HEK293 (cell line): ENCODE results near the gene FAM217B.

Source experiments
- CTCF ChIA-PET: fragments of 350-600 bp; formaldehyde crosslinking; extraction: SDS; loops from one replicate; lab custom pipeline; 2021; ENCODE audit warnings: antibody characterized with exemption; lab: Yijun Ruan, JAX
- POLR2A ChIA-PET: fragments of 300-600 bp; formaldehyde crosslinking; extraction: SDS; loops from one replicate; lab custom pipeline; 2020; ENCODE audit warnings: antibody characterized with exemption, inconsistent platforms; lab: Yijun Ruan, JAX
- H3K27ac ChIP-seq: fragments of 200-500 bp; sonication (Bioruptor generic); 2 replicates; pipeline ENCODE4 v1.5.1; 2014; ENCODE audit warnings: low read depth, low read length, control low read depth, inconsistent platforms; ENCODE audit errors: extremely low read depth
- H3K36me3 ChIP-seq, 2 experiments: fragments of 200-500 bp in 1 of 2; sonication (Bioruptor generic) in 1 of 2; 1 replicate in 1 of 2; 2 replicates in 1 of 2; pipeline ENCODE4 v1.5.1; 2014 to 2017; ENCODE audit warnings: inconsistent platforms in 2 of 2, low read length in 2 of 2; ENCODE audit not compliant: control insufficient read depth in 2 of 2, insufficient read depth in 1 of 2
- H3K4me1 ChIP-seq: fragments of 200-500 bp; sonication (Bioruptor generic); 2 replicates; pipeline ENCODE4 v1.5.1; 2014; ENCODE audit warnings: mild to moderate bottlenecking, low read length, inconsistent platforms; ENCODE audit not compliant: control insufficient read depth, insufficient read depth
- H3K4me3 ChIP-seq: 2 replicates; pipeline ENCODE4 v1.5.1; 2011; ENCODE audit warnings: low read depth, mild to moderate bottlenecking, control low read depth, low read length, moderate library complexity
- H3K9me3 ChIP-seq: fragments of 200-500 bp; sonication (Bioruptor generic); 2 replicates; pipeline ENCODE4 v1.5.1; 2014; ENCODE audit warnings: low read depth, low read length, inconsistent platforms; ENCODE audit not compliant: control insufficient read depth, insufficient read depth
- BCL11B ChIP-seq: fragments of 450-650 bp; formaldehyde crosslinking; IDR thresholded peaks from 2 replicates; pipeline ENCODE4 v1.5.1; 2016; ENCODE audit warnings: low read depth, missing biosample characterization, missing genetic modification characterization
- EGR2 ChIP-seq: fragments of 450-650 bp; formaldehyde crosslinking; IDR thresholded peaks from 2 replicates; pipeline ENCODE4 v1.5.1; 2016; ENCODE audit warnings: low read depth, missing biosample characterization, missing genetic modification characterization
- GFI1B ChIP-seq: fragments of 450-650 bp; formaldehyde crosslinking; IDR thresholded peaks from 2 replicates; pipeline ENCODE4 v1.5.1; 2016; ENCODE audit warnings: missing biosample characterization, missing genetic modification characterization
- HOXC10 ChIP-seq: sonication (generic); formaldehyde crosslinking; IDR thresholded peaks from 2 replicates; pipeline ENCODE4 v1.8.1; 2023; ENCODE audit warnings: mild to moderate bottlenecking, missing genetic modification reagents
- KLF8 ChIP-seq: fragments of 450-650 bp; formaldehyde crosslinking; IDR thresholded peaks from 2 replicates; pipeline ENCODE4 v1.5.1; 2016; ENCODE audit warnings: missing biosample characterization, missing genetic modification characterization
- KLF9 ChIP-seq: fragments of 450-650 bp; formaldehyde crosslinking; IDR thresholded peaks from 2 replicates; pipeline ENCODE4 v1.5.1; 2016; ENCODE audit warnings: missing biosample characterization, missing genetic modification characterization, low read depth
- TSHZ1 ChIP-seq: fragments of 450-650 bp; formaldehyde crosslinking; IDR thresholded peaks from 2 replicates; pipeline ENCODE4 v1.5.1; 2016; ENCODE audit warnings: missing biosample characterization, missing genetic modification characterization, borderline replicate concordance
- WT1 ChIP-seq: fragments of 450-650 bp; formaldehyde crosslinking; IDR thresholded peaks from 2 replicates; pipeline ENCODE4 v1.5.1; 2016; ENCODE audit warnings: missing biosample characterization, missing genetic modification characterization
- ZBTB8A ChIP-seq: fragments of 450-650 bp; formaldehyde crosslinking; IDR thresholded peaks from 2 replicates; pipeline ENCODE4 v1.5.1; 2016; ENCODE audit warnings: missing biosample characterization, missing genetic modification characterization
- ZFHX2 ChIP-seq: fragments of 450-650 bp; formaldehyde crosslinking; conservative IDR thresholded peaks from 2 replicates; pipeline ENCODE4 v1.5.1; 2016; ENCODE audit warnings: missing biosample characterization, missing genetic modification characterization
- ZNF121 ChIP-seq: fragments of 450-650 bp; formaldehyde crosslinking; IDR thresholded peaks from 2 replicates; pipeline ENCODE4 v1.5.1; 2016; ENCODE audit warnings: missing biosample characterization, missing genetic modification characterization
- ZNF16 ChIP-seq: fragments of 450-650 bp; formaldehyde crosslinking; IDR thresholded peaks from 2 replicates; pipeline ENCODE4 v1.5.1; 2016; ENCODE audit warnings: low read depth, missing biosample characterization, missing genetic modification characterization
- ZNF2 ChIP-seq: fragments of 450-650 bp; formaldehyde crosslinking; IDR thresholded peaks from 2 replicates; pipeline ENCODE4 v1.5.1; 2016; ENCODE audit warnings: missing biosample characterization, missing genetic modification characterization
- ZNF202 ChIP-seq: fragments of 450-650 bp; formaldehyde crosslinking; IDR thresholded peaks from 2 replicates; pipeline ENCODE4 v1.5.1; 2016; ENCODE audit warnings: missing biosample characterization, missing genetic modification characterization, borderline replicate concordance
- ZNF239 ChIP-seq: fragments of 450-650 bp; formaldehyde crosslinking; IDR thresholded peaks from 2 replicates; pipeline ENCODE4 v1.5.1; 2016; ENCODE audit warnings: missing biosample characterization, missing genetic modification characterization
- ZNF302 ChIP-seq: fragments of 450-650 bp; formaldehyde crosslinking; IDR thresholded peaks from 2 replicates; pipeline ENCODE4 v1.5.1; 2016; ENCODE audit warnings: missing biosample characterization, missing genetic modification characterization, low read depth
- ZNF398 ChIP-seq: fragments of 450-650 bp; formaldehyde crosslinking; IDR thresholded peaks from 2 replicates; pipeline ENCODE4 v1.5.1; 2017; ENCODE audit warnings: missing biosample characterization, missing genetic modification characterization
- ZNF416 ChIP-seq: fragments of 450-650 bp; formaldehyde crosslinking; IDR thresholded peaks from 2 replicates; pipeline ENCODE4 v1.5.1; 2016; ENCODE audit warnings: missing biosample characterization, missing genetic modification characterization
- ZNF473 ChIP-seq: fragments of 450-650 bp; formaldehyde crosslinking; IDR thresholded peaks from 2 replicates; pipeline ENCODE4 v1.5.1; 2017; ENCODE audit warnings: missing biosample characterization, missing genetic modification characterization
- ZNF561 ChIP-seq: fragments of 450-650 bp; IDR thresholded peaks from 2 replicates; pipeline ENCODE4 v1.5.1; 2018; ENCODE audit warnings: missing biosample characterization, missing genetic modification characterization, borderline replicate concordance
- ZNF571 ChIP-seq: fragments of 450-650 bp; formaldehyde crosslinking; IDR thresholded peaks from 2 replicates; pipeline ENCODE4 v1.5.0; 2017; ENCODE audit warnings: missing biosample characterization, missing genetic modification characterization
- ZNF600 ChIP-seq: fragments of 450-650 bp; formaldehyde crosslinking; IDR thresholded peaks from 2 replicates; pipeline ENCODE4 v1.5.1; 2016; ENCODE audit warnings: missing biosample characterization, missing genetic modification characterization
- ZNF621 ChIP-seq: fragments of 450-650 bp; formaldehyde crosslinking; IDR thresholded peaks from 2 replicates; pipeline ENCODE4 v1.5.1; 2017; ENCODE audit warnings: missing biosample characterization, missing genetic modification characterization
- ZNF624 ChIP-seq: fragments of 450-650 bp; formaldehyde crosslinking; IDR thresholded peaks from 2 replicates; pipeline ENCODE4 v1.5.1; 2017; ENCODE audit warnings: missing biosample characterization, missing genetic modification characterization
- ZNF626 ChIP-seq: fragments of 450-650 bp; sonication (Bioruptor Pico); formaldehyde crosslinking; IDR thresholded peaks from 2 replicates; pipeline ENCODE4 v1.5.1; 2018; ENCODE audit warnings: missing biosample characterization, missing genetic modification characterization, inconsistent platforms
- ZNF692 ChIP-seq: fragments of 450-650 bp; formaldehyde crosslinking; IDR thresholded peaks from 2 replicates; pipeline ENCODE4 v1.5.1; 2016; ENCODE audit warnings: missing biosample characterization, missing genetic modification characterization

Gene FAM217B

GRCh38 chr20:59977086-59977485 is 36.9 kb downstream of the FAM217B start (continued):
- TF ChIP-seq ZNF600 (tag by site-specific recombination) (no peak), ZNF624 (tag by site-specific recombination) (no peak)

GRCh38 chr20:59983076-59983475 is 42.9 kb downstream of the FAM217B start:
- H3K4me3 ChIP-seq: no peak overlapping the region
- no peaks in the 10 kb centered on the region for H3K4me1 ChIP-seq
- TF ChIP-seq ZNF121: no peak
- TF ChIP-seq HOXC10: no peak
- no peak for TF ChIP-seq ZNF561
- no peak for TF ChIP-seq ZNF302
- TF ChIP-seq ZNF692: no peak
- TF ChIP-seq ZBTB8A (tag by site-specific recombination): no peak
- no peak for TF ChIP-seq ZNF416 (tag by site-specific recombination)
- no peak for TF ChIP-seq KLF8 (tag by site-specific recombination)
- no peak for TF ChIP-seq ZNF626 (tag by site-specific recombination)
- no peak for TF ChIP-seq GFI1B (tag by site-specific recombination)
- no peak for TF ChIP-seq ZNF473
- no peak for TF ChIP-seq ZNF16
- no peak for TF ChIP-seq WT1
- no peak for TF ChIP-seq ZNF2 (tag by site-specific recombination)
- TF ChIP-seq TSHZ1 (tag by site-specific recombination): no peak
- TF ChIP-seq ZNF571 (tag by site-specific recombination): no peak
- TF ChIP-seq ZNF621 (tag by site-specific recombination): no peak
- TF ChIP-seq, all 188 proteins: peak for 0
- CTCF ChIA-PET: interaction anchor here (0.7 kb wide), 1 partner anchor 200 kb away, joined by 3 read pairs; no protein-coding TSS in a partner anchor
- no peaks in the 10 kb centered on the region for H3K36me3 ChIP-seq
- POLR2A ChIA-PET: no interaction called here
- H3K9me3 ChIP-seq: no peaks in the 10 kb centered on the region
- no peak overlapping the region for H3K27ac ChIP-seq

GRCh38 chr20:59984541-59984940 is 44.4 kb downstream of the FAM217B start:
- H3K36me3 ChIP-seq: no peaks in the 10 kb centered on the region
- no peaks in the 10 kb centered on the region for H3K9me3 ChIP-seq
- POLR2A ChIA-PET: no interaction called here
- H3K4me1 ChIP-seq: no peaks in the 10 kb centered on the region
- TF ChIP-seq EGR2 (tag by site-specific recombination): no peak
- no peak for TF ChIP-seq ZNF398 (tag by site-specific recombination)
- no peak for TF ChIP-seq ZNF626 (tag by site-specific recombination)
- TF ChIP-seq KLF9: no peak
- TF ChIP-seq BCL11B: no peak
- TF ChIP-seq ZFHX2: no peak
- no peak for TF ChIP-seq ZNF202
- TF ChIP-seq ZNF239 (tag by site-specific recombination): no peak
- TF ChIP-seq, all 188 proteins: peak for 0
- H3K4me3 ChIP-seq: no peak overlapping the region
- CTCF ChIA-PET: no interaction called here
- no peak overlapping the region for H3K27ac ChIP-seq
